Measurements from ENCODE around the gene WRNIP1. TPM values are rescaled to one million over a fixed set of nuclear protein-coding genes. Genes with fewer than 3 reads are reported as not detected.
"Not testable (repeated sequence)": the region's sequence is repeated elsewhere in the genome, so short reads cannot be mapped to it uniquely, and the experiment has no call there.

The WRNIP1 gene
- total RNA-seq, 2 experiments from 2014 or later = 45.4 to 46.7 TPM

DNA sequence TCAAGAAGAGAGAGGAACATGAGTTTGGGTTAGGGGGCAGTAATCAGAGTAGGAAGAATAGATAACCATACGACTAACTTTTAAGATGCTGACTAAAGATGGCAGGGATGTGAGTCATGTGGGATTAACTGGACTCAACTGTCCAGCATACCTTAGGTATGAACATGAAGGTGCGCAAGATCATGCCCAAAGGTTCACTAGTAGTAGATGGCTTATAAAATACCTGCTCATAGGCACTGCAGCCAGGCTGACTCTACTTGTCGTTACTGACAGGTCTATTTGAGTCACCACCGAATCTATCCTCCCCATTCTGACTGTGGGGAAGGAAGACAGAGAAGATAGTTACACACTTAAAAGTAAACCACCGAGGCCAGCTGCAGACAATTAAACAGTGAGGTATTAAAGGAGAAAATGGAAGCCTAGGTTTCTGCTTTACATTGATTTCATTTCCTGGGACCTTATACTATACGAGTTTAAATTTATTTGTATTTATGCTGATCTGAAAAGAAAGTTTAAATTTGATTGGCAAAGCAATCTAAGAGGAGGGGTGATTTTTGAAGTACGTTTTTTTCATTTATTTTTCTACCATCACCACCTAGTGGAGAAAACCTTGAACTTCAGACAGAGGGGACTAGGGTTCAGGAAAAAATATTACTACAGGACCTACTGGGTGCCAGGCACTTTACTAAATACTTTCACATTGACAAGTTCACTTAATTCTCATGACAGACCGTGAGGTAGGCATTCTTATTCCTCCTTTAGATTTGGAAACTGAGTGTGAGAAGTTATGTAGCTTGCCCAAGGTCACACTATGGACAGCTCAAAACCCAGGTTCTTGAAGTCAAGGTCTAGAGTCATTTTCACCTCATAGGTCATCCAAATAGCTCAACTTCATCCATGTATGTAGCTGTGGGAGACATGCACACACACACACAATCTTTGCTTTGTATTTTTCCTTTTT lies 4.0 kb upstream of the WRNIP1 start:
- peaks cover 18% of the 10 kb centered on the region for H3K4me1 Mint-ChIP-seq
- H3K4me3 Mint-ChIP-seq = peak overlapping the region; percentile 69
- ATAC-seq (ENCODE audit: low read depth) (no peak), DNase-seq (no peak)
- peaks cover 2% of the 10 kb centered on the region for H3K9me3 Mint-ChIP-seq
- H3K36me3 Mint-ChIP-seq = no peaks in the 10 kb centered on the region
- H3K27me3 Mint-ChIP-seq = peaks cover 12% of the 10 kb centered on the region
- POLR2A ChIA-PET = no interaction called here
- peak overlapping the region; percentile 40 for H3K27ac Mint-ChIP-seq

DNA sequence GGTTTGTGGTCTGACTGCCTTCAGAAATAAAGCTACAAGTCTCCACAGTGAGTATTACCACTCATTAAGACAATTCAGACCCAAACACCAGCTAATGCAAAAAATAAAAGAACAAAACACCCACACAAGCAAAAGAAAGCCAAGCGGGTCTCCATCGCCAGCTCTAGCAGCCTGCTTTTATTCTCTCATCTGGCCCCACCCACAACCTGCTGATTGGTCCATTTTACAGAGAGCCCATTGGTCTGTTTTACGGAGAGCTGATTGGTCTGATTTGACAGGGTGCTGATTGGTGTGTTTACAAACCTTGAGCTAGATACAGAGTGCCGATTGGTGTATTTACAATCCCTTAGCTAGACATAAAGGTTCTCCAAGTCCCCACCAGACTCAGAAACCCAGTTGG lies 2.3 kb upstream of the WRNIP1 start:
- not testable (repeated sequence) for H3K27ac Mint-ChIP-seq, DNase-seq, H3K4me3 Mint-ChIP-seq

DNA sequence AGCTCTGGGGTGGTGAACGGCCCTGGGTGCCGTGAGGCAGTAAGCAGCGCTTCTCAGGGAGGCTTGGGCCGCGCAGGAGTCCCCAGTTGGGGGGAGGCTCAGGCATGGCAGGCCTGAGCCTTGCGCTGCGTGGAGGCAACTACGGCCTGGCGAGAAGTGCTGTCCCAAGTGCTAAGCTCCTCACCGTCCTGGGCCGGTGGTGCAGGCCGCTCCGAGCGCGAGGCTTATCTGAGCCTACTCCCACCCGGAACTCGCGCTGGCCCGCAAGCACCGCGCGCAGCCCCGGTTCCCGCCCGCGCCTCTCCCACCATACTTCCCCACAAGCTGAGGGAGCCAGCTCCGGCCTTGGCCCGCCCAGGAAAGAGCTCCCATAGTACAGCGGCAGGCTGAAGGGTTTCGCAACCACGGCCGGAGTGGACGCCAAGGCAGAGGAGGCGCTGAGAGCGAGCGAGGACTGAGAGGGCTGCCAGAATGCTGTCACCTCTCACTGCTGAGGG lies 1.8 kb upstream of the WRNIP1 start:
- Mint-ChIP-seq H3K36me3 (peaks cover 3% of the 10 kb centered on the region), H3K27me3 (no peaks in the 10 kb centered on the region), H3K9me3 (peaks cover 2% of the 10 kb centered on the region), H3K4me3 (peak overlapping the region; percentile 94), H3K4me1 (peaks cover 31% of the 10 kb centered on the region), H3K27ac (peak overlapping the region; percentile 95)
- POLR2A ChIA-PET = interaction anchor here (1.1 to 2.9 kb wide), 3 partner anchors 177 to 300 kb away, joined by 3 to 22 read pairs (median 3); no protein-coding TSS in a partner anchor
- ATAC-seq (ENCODE audit: low read depth) = no peak
- DNase-seq = no peak

More for the DNA sequence above, 2.3 kb upstream of the WRNIP1 start:
- H3K27me3 Mint-ChIP-seq; ATAC-seq (ENCODE audit: low read depth); H3K9me3 Mint-ChIP-seq; H3K36me3 Mint-ChIP-seq: not testable (repeated sequence)
- POLR2A ChIA-PET = interaction anchor here (1.1 to 1.2 kb wide), 2 partner anchors 177 to 301 kb away, joined by 3 read pairs; no protein-coding TSS in a partner anchor
- peaks cover 26% of the 10 kb centered on the region for H3K4me1 Mint-ChIP-seq

DNA sequence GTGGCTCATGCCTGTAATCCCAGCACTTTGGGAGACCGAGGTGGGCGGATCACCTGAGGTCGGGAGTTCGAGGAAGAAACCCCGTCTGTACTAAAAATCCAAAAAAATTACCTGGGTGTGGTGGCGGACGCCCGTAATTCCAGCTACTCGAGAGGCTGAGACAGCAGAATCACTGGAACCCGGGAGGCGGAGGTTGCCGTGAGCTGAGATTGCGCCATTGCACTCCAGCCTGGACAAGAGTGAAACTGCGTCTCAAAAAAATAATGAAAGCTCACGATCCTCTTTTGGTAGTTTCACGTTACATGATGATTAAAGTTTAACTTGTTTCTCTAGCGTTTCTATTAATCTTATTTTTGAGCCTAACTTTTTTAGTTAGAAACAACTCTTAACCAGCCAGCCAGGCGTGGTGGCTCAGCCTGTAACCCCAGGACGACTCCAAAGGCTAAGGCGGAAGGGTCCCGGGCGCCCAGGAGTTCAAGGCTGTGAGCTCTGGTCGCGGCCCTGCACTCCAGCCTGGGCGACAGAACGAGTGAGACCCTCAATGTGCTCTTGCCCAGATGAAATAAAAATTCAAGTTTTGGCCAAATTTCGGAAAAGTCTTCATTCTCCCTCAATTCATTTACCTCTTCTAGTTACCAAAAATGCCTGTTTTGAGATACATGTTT lies 1.2 kb upstream of the WRNIP1 start:
- DNase-seq (no peak), ATAC-seq (ENCODE audit: low read depth) (no peak)
- POLR2A ChIA-PET = interaction anchor here (1.2 to 2.9 kb wide), 2 partner anchors 176 to 226 kb away, joined by 3 to 22 read pairs; no protein-coding TSS in a partner anchor
- Mint-ChIP-seq H3K4me1 (peaks cover 35% of the 10 kb centered on the region), H3K36me3 (peaks cover 4% of the 10 kb centered on the region), H3K27me3 (no peaks in the 10 kb centered on the region), H3K27ac (peak overlapping the region; percentile 95), H3K4me3 (peak overlapping the region; percentile 94), H3K9me3 (peaks cover 2% of the 10 kb centered on the region)

DNA sequence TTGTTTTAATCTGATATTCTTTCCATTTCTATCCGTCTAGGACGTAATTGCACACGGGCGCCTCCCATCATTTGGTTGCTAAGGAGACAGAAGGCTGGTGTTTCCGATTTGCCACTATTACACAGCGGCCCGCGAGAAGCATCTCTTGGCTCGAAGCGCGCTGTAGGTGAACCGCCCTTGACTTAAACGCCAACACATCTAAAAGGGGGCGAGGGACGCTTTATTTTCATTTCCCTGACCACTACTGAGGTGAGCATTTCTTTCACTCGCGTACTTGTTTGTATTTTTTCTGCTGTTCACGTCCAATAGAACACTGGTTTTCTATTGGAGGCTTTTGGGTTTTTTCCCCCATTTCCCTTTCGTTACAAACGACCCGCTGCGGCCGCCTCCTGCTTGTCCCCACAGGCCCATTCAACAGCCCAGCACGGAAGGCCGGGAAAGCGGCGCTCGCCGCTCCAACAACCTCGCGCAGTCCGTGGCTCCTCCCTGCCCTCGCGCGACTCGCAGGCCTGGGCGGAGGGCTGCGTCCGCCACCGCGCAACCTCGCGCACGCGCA lies 505 bp upstream of the WRNIP1 start:
- Mint-ChIP-seq H3K27me3 (no peaks in the 10 kb centered on the region), H3K4me1 (peaks cover 35% of the 10 kb centered on the region), H3K27ac (peak overlapping the region; percentile 95), H3K36me3 (peaks cover 4% of the 10 kb centered on the region), H3K4me3 (peak overlapping the region; percentile 94), H3K9me3 (peaks cover 2% of the 10 kb centered on the region)
- POLR2A ChIA-PET = interaction anchor here (1.2 to 5.1 kb wide), 7 partner anchors 11 to 303 kb away, joined by 3 to 27 read pairs (median 9); partner anchors contain the start of genes RIPK1 and SERPINB1
- peak; percentile 72 for ATAC-seq (ENCODE audit: low read depth)
- DNase-seq = peak; percentile 62

DNA sequence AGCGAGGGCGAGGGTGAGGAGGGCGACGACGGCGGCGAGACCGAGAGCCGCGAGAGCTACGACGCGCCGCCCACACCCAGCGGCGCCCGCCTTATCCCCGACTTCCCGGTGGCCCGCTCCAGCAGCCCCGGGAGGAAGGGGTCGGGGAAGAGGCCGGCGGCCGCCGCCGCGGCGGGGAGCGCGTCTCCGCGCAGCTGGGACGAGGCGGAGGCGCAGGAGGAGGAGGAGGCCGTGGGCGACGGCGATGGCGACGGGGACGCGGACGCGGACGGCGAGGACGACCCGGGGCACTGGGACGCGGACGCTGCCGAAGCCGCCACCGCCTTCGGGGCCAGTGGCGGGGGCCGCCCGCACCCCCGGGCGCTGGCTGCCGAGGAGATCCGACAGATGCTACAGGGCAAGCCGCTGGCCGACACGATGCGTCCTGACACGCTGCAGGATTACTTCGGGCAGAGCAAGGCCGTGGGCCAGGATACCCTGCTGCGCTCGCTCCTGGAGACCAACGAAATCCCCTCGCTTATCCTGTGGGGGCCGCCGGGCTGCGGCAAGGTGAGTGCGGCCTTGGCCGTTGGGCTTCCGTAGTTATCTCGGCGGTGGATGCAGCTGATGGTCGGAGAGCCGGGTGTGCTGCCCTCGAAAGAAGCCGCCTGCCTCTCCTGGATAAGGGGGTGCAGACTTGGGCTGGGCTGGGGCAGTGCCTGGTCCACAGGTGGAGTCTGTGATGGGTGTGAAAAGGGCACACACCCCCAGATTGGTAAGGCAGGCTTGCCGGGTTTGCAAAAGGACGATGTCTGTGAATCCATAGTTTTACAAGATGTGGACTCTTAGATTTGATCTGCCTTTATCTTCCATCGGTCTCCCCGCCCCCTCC lies 938 bp downstream of the WRNIP1 start:
- H3K4me1 Mint-ChIP-seq = peaks cover 40% of the 10 kb centered on the region
- ATAC-seq (ENCODE audit: low read depth) = no peak

DNA sequence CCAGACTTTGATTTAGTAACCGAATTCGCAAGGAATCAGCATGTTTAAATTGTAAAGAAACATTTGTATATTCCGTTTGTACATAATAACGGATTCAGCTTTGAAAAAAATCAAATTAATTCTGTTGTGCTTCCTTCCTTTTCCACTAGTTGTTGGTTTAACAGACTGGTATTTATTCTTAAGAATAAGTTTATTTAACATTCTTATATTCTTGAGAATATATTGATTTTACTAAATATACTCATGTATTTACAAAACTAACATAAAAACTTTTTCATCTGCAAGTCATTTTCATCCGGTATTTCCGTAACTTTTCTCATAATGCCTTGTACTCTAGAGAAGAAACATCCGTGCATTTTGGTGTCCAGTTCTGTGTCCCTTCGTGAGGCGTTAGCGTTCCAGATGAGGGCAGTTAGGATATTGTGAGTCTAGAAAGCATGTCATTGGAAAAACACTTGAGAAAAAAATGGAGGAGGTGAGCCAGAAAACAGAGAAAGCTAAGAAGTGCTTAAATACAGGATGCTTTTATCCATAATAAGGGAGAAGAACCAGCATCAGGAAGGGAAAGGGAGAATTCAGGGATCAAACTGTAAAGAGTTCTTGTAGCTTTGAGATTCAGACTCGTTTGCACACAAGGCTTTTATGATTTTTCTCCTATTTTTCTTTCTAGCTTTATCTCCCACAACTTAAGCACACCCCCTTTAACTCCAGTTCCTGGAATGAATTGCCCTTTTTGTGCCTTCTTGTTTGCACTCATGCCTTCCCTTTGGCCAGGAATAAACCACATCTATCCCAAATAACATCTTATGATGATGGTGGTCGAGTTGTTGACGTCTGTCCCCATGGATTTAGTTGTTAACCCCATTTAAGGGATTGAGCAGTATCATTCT lies 1.8 kb downstream of the WRNIP1 start:
- POLR2A ChIA-PET = interaction anchor here (0.7 to 5.1 kb wide), 6 partner anchors 10 to 534 kb away, joined by 3 to 27 read pairs (median 6); partner anchors contain the start of genes RIPK1 and SERPINB1
- peaks cover 43% of the 10 kb centered on the region for H3K4me1 Mint-ChIP-seq

More for the DNA sequence above, 938 bp downstream of the WRNIP1 start:
- Mint-ChIP-seq H3K36me3 (peaks cover 10% of the 10 kb centered on the region), H3K4me3 (peak overlapping the region; percentile 94), H3K27me3 (no peaks in the 10 kb centered on the region), H3K9me3 (peaks cover 2% of the 10 kb centered on the region), H3K27ac (peak overlapping the region; percentile 88)
- peak; percentile 74 for DNase-seq
- POLR2A ChIA-PET = interaction anchor here (0.7 to 5.1 kb wide), 11 partner anchors 9 to 533 kb away, joined by 3 to 27 read pairs (median 6); partner anchors contain the start of genes RIPK1 and SERPINB1

DNA sequence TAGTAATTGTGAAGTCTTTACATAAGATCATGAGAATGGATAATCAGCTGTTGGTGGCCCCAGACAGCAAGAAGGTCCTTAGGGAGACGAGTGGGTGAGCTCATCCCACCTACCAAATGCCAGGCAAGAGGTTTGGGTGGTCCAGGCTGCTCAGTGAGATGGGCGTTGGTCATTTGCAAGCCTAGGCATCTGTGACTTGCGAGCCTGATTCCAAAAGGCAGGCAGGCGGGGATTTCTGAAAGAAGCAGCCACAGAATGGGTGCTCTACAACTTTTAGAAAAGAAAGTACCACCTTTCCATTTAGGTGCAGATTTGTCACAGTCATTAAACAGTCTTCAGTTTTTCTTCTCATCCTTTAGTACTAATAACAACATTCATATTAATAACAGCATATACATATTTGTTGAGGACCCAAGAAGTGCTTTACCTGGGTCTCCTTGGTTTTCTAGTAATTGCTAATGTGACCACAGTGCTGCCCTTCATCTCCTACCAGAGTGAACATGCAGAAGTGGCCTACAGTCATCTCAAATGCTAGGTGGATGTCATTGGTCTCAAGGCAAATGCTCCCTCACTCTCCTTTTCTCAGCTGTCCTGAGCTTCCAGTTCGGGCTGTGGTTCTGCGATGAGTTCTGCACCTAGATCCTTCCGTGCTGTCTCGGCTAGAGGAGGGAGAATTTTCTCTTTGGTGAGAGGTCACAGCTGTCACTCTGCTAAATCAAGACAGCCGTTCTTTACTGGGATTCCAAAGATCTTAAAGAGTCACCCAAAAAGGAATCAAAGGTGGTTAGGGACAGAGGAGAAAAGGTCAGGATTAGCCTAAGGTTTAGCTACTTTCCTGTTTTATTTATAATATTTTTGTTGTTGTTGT lies 2.7 kb downstream of the WRNIP1 start:
- H3K9me3 Mint-ChIP-seq = no peaks in the 10 kb centered on the region
- peak overlapping the region; percentile 24 for H3K27ac Mint-ChIP-seq
- H3K4me1 Mint-ChIP-seq = peaks cover 43% of the 10 kb centered on the region
- peak overlapping the region; percentile 94 for H3K4me3 Mint-ChIP-seq
- peaks cover 15% of the 10 kb centered on the region for H3K36me3 Mint-ChIP-seq
- DNase-seq (no peak), ATAC-seq (ENCODE audit: low read depth) (no peak)
- no peaks in the 10 kb centered on the region for H3K27me3 Mint-ChIP-seq
- POLR2A ChIA-PET = interaction anchor here (5.1 kb wide), 1 partner anchor 73 kb away, joined by 27 read pairs; the partner anchor contains the start of gene SERPINB1

More for the DNA sequence above, 1.8 kb downstream of the WRNIP1 start:
- Mint-ChIP-seq H3K36me3 (peaks cover 12% of the 10 kb centered on the region), H3K4me3 (peak overlapping the region; percentile 94), H3K27me3 (no peaks in the 10 kb centered on the region), H3K27ac (peak overlapping the region; percentile 88), H3K9me3 (peaks cover 2% of the 10 kb centered on the region)
- no peak for ATAC-seq (ENCODE audit: low read depth)
- no peak for DNase-seq

DNA sequence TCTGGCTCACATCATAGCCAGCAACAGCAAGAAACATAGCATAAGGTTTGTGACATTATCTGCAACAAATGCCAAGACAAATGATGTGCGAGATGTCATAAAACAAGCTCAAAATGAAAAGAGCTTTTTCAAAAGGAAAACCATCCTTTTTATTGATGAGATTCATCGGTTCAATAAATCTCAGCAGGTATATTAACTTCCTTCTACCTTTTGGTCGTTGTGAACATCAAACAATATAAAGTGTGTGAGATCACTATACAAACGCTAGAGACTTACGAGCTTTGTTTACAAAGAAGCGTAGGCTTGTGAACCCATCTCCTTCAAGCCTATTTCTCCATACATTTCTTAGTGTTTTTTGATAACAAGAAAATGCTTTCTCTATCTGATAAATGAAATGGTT lies 3.5 kb downstream of the WRNIP1 start:
- POLR2A ChIA-PET = interaction anchor here (0.7 to 5.1 kb wide), 2 partner anchors 62 to 72 kb away, joined by 3 to 27 read pairs; partner anchors contain the start of gene SERPINB1
- H3K27me3 Mint-ChIP-seq = no peaks in the 10 kb centered on the region
- no peaks in the 10 kb centered on the region for H3K9me3 Mint-ChIP-seq
- peaks cover 22% of the 10 kb centered on the region for H3K36me3 Mint-ChIP-seq
- ATAC-seq (ENCODE audit: low read depth) (no peak), DNase-seq (no peak)
- no peak overlapping the region for H3K27ac Mint-ChIP-seq
- peak overlapping the region; percentile 94 for H3K4me3 Mint-ChIP-seq
- H3K4me1 Mint-ChIP-seq = peaks cover 43% of the 10 kb centered on the region

DNA sequence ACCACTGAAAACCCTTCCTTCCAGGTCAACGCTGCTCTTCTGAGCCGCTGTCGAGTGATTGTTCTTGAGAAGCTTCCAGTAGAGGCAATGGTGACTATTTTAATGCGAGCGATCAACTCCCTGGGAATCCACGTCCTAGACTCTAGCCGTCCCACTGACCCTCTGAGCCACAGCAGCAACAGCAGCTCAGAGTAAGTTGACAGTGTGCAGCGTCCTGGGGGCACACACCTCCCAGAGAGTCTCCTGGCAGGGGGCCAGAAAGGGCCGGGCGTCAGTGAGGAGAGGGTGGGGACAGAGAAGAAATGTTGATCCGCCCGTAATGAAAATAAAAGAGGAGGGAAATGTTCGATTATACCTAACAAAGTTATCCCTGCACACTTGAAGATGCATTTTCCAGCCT lies 5.0 kb downstream of the WRNIP1 start:
- H3K36me3 Mint-ChIP-seq = peaks cover 30% of the 10 kb centered on the region
- no peaks in the 10 kb centered on the region for H3K9me3 Mint-ChIP-seq
- H3K27ac Mint-ChIP-seq = no peak overlapping the region
- no peak for ATAC-seq (ENCODE audit: low read depth)
- H3K4me1 Mint-ChIP-seq = peaks cover 42% of the 10 kb centered on the region
- POLR2A ChIA-PET = no interaction called here
- H3K27me3 Mint-ChIP-seq = no peaks in the 10 kb centered on the region
- H3K4me3 Mint-ChIP-seq = no peak overlapping the region
- no peak for DNase-seq
